Measurements from ENCODE around the gene TMEM161B. TPM values are rescaled to one million over a fixed set of nuclear protein-coding genes. Genes with fewer than 3 reads are reported as not detected.

The TMEM161B gene
- polyA plus RNA-seq, 1 donor from 2014 or later: 72.0 TPM

GRCh38 chr5:88172847-88173758, 95.5 kb downstream of the TMEM161B start:
- no peaks in the 10 kb centered on the region for H3K36me3 ChIP-seq (ENCODE audit: insufficient read depth, low read length)
- no peaks in the 10 kb centered on the region for H3K27me3 ChIP-seq (ENCODE audit: insufficient read depth, low read depth, low read length)
- H2AFZ ChIP-seq (ENCODE audit: low read depth, low read length): no peak overlapping the region
- no peaks in the 10 kb centered on the region for H3K79me2 ChIP-seq (replicated peaks; ENCODE audit: insufficient read depth, low read length)
- H3K27ac ChIP-seq (ENCODE audit: low read length): no peak overlapping the region
- H3K9me3 ChIP-seq (ENCODE audit: low read length): no peaks in the 10 kb centered on the region
- H3K4me3 ChIP-seq (ENCODE audit: low read length): no peak overlapping the region
- H3K4me2 ChIP-seq (ENCODE audit: low read length): no peak overlapping the region
- H3K9ac ChIP-seq (ENCODE audit: low read length): no peak overlapping the region
- H3F3A ChIP-seq (ENCODE audit: insufficient read depth, low read length, poor library complexity, severe bottlenecking): no peaks in the 10 kb centered on the region
- no peaks in the 10 kb centered on the region for H4K20me1 ChIP-seq (ENCODE audit: insufficient read depth)
- no peaks in the 10 kb centered on the region for H3K9me2 ChIP-seq (ENCODE audit: insufficient read depth, low read length)
- TF ChIP-seq EP300 (conservative IDR thresholded peaks at IDR 0.05; ENCODE audit: poor library complexity, severe bottlenecking) (no peak), MXI1 (conservative IDR thresholded peaks at IDR 0.05; ENCODE audit: poor library complexity, severe bottlenecking) (no peak), RAD21 (conservative IDR thresholded peaks at IDR 0.05) (no peak), POLR2AphosphoS5 (IDR thresholded peaks at IDR 0.05) (no peak), EZH2 (IDR thresholded peaks at IDR 0.05; ENCODE audit: borderline replicate concordance, insufficient read depth, low read length, poor library complexity, severe bottlenecking) (no peak), TAF1 (IDR thresholded peaks at IDR 0.05; ENCODE audit: low read depth) (no peak), SMC3 (conservative IDR thresholded peaks at IDR 0.05; ENCODE audit: poor library complexity) (no peak), REST (IDR thresholded peaks at IDR 0.05; ENCODE audit: borderline replicate concordance) (no peak)
- TF ChIP-seq, protein P1, sequence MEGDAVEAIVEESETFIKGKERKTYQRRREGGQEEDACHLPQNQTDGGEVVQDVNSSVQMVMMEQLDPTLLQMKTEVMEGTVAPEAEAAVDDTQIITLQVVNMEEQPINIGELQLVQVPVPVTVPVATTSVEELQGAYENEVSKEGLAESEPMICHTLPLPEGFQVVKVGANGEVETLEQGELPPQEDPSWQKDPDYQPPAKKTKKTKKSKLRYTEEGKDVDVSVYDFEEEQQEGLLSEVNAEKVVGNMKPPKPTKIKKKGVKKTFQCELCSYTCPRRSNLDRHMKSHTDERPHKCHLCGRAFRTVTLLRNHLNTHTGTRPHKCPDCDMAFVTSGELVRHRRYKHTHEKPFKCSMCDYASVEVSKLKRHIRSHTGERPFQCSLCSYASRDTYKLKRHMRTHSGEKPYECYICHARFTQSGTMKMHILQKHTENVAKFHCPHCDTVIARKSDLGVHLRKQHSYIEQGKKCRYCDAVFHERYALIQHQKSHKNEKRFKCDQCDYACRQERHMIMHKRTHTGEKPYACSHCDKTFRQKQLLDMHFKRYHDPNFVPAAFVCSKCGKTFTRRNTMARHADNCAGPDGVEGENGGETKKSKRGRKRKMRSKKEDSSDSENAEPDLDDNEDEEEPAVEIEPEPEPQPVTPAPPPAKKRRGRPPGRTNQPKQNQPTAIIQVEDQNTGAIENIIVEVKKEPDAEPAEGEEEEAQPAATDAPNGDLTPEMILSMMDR (IDR thresholded peaks at IDR 0.05; ENCODE audit: poor library complexity, severe bottlenecking): no peak

GRCh38 chr5:88159591-88159990, 109.1 kb downstream of the TMEM161B start:
- no peak overlapping the region for H3K27ac ChIP-seq (ENCODE audit: low read length)
- no peaks in the 10 kb centered on the region for H3K27me3 ChIP-seq (ENCODE audit: insufficient read depth, low read depth, low read length)
- no peaks in the 10 kb centered on the region for H3K9me2 ChIP-seq (ENCODE audit: insufficient read depth, low read length)
- no peaks in the 10 kb centered on the region for H3K9me3 ChIP-seq (ENCODE audit: low read length)
- H2AFZ ChIP-seq (ENCODE audit: low read depth, low read length): no peak overlapping the region
- no peaks in the 10 kb centered on the region for H3K36me3 ChIP-seq (ENCODE audit: insufficient read depth, low read length)
- H4K20me1 ChIP-seq (ENCODE audit: insufficient read depth): no peaks in the 10 kb centered on the region
- no peaks in the 10 kb centered on the region for H3K79me2 ChIP-seq (replicated peaks; ENCODE audit: insufficient read depth, low read length)
- H3K4me2 ChIP-seq (ENCODE audit: low read length): no peak overlapping the region
- H3K9ac ChIP-seq (ENCODE audit: low read length): no peak overlapping the region
- H3F3A ChIP-seq (ENCODE audit: insufficient read depth, low read length, poor library complexity, severe bottlenecking): no peaks in the 10 kb centered on the region
- TF ChIP-seq RAD21 (conservative IDR thresholded peaks at IDR 0.05): no peak
- TF ChIP-seq, protein P1 (IDR thresholded peaks at IDR 0.05; ENCODE audit: poor library complexity, severe bottlenecking): no peak
- TF ChIP-seq EP300 (conservative IDR thresholded peaks at IDR 0.05; ENCODE audit: poor library complexity, severe bottlenecking): no peak
- TF ChIP-seq EZH2 (IDR thresholded peaks at IDR 0.05; ENCODE audit: borderline replicate concordance, insufficient read depth, low read length, poor library complexity, severe bottlenecking): no peak
- no peak for TF ChIP-seq POLR2AphosphoS5 (IDR thresholded peaks at IDR 0.05)
- TF ChIP-seq TAF1 (IDR thresholded peaks at IDR 0.05; ENCODE audit: low read depth): no peak
- TF ChIP-seq MXI1 (conservative IDR thresholded peaks at IDR 0.05; ENCODE audit: poor library complexity, severe bottlenecking): no peak
- TF ChIP-seq REST (IDR thresholded peaks at IDR 0.05; ENCODE audit: borderline replicate concordance): no peak
- no peak for TF ChIP-seq SMC3 (conservative IDR thresholded peaks at IDR 0.05; ENCODE audit: poor library complexity)
- H3K4me3 ChIP-seq (ENCODE audit: low read length): no peak overlapping the region

Measured in neural cell (in vitro differentiated cells).